Stimulated activated CD4-positive, alpha-beta T cell treated with anti-CD3 and anti-CD28 coated beads, Interleukin-4, amount 100 ng/mL, for 4 hours (primary cell): Measurements from ENCODE around the gene GCAT.

ENCODE experiments used
- DNase-seq, 2 experiments: peaks; one replicate each; pipeline ENCODE4 v3.0.0-alpha.2; 2020

Gene GCAT

GRCh38 chr22:37846433-37846832 is 38.7 kb downstream of the GCAT start:
- DNase-seq: no peak

- no peak for DNase-seq
These were observed 40.9 kb downstream of the GCAT start for GRCh38 chr22:37848587-37849088.

GRCh38 chr22:37849089-37849751 is 41.5 kb downstream of the GCAT start, which contains the start of gene EIF3L:
Gene EIF3L (plus strand): TSS chr22:37849419. CDS start chr22:37849450, 31 bp downstream.
- DNase-seq: peak; percentile 84 to 87

GRCh38 chr22:37850801-37851200 is 43.1 kb downstream of the GCAT start:
- DNase-seq: no peak

- no peak for DNase-seq
These were observed 44.7 kb downstream of the GCAT start for GRCh38 chr22:37852418-37852817.

- DNase-seq: no peak
These were observed 47.2 kb downstream of the GCAT start for GRCh38 chr22:37854946-37855345.

GRCh38 chr22:37855462-37855861 is 47.7 kb downstream of the GCAT start:
- no peak for DNase-seq

GRCh38 chr22:37860796-37861421 is 53.2 kb downstream of the GCAT start:
- no peak for DNase-seq

- DNase-seq: no peak
These were observed 55.0 kb downstream of the GCAT start for GRCh38 chr22:37862570-37863325.

GRCh38 chr22:37865510-37865909 is 57.8 kb downstream of the GCAT start:
- no peak for DNase-seq
